HT1080 (cell line): ENCODE results near the gene RAB3B. TPM values are rescaled to one million over a fixed set of nuclear protein-coding genes. Genes with fewer than 3 reads are reported as not detected.
"Not testable (repeated sequence)": the region's sequence is repeated elsewhere in the genome, so short reads cannot be mapped to it uniquely, and the experiment has no call there.

Experiments
- DNase-seq: peaks from one replicate; pipeline ENCODE4 v3.0.0-alpha.2; 2015; ENCODE audit warnings: low read depth
- polyA plus RNA-seq, 2 experiments: library from polyadenylated mRNA; depleted of rRNA; stranded (reverse); fragments of >200 nt; gene quantifications; 2 replicates each; pipeline ENCODE4 v1.2.3, GENCODE V29; 2015
- total RNA-seq: library from RNA; depleted of rRNA; stranded (reverse); fragments of >200 nt; shearing (Covaris generic); gene quantifications from 2 replicates; pipeline ENCODE4 v1.2.3, GENCODE V29; 2014; rRNA removed

Gene RAB3B, protein sequence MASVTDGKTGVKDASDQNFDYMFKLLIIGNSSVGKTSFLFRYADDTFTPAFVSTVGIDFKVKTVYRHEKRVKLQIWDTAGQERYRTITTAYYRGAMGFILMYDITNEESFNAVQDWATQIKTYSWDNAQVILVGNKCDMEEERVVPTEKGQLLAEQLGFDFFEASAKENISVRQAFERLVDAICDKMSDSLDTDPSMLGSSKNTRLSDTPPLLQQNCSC
- total RNA-seq = 20.5 and 23.3 TPM in 2 replicates
- polyA plus RNA-seq (2015; cell fraction: cytosol; rRNA removed) = 14.1 and 19.8 TPM in 2 replicates
- polyA plus RNA-seq (2015; cell fraction: nucleus; rRNA removed) = 18.0 and 19.2 TPM in 2 replicates

DNA sequence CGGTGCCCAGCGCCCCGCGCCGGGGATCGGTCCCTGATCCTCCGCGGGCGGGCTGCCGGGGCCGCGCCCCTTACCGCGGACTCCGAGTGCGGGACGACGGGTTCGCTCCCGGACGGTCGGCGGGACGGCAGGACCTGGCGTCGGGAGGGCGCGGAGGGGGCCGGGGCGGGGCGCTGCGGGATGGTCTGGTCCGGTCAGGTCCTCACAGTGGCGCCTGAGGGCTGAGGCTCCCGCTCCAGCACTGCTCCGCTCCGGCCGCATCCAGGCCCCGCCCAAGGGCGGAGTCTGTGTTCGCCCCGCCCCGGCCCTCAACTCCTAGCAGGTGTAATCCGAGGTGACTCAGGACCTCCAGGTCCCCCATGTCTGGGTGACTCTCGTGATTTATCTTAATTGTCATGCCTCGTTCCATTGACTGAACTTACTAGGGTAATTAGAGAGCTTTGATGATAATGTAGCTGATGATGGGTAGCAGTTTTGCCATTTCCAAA, at the start of gene RAB3B:
RAB3B (minus strand) TSS at position 223 of the 488 bp plus-strand sequence. CDS start 13,583 bp downstream, outside the sequence.
- peak; percentile 70 for DNase-seq

DNA sequence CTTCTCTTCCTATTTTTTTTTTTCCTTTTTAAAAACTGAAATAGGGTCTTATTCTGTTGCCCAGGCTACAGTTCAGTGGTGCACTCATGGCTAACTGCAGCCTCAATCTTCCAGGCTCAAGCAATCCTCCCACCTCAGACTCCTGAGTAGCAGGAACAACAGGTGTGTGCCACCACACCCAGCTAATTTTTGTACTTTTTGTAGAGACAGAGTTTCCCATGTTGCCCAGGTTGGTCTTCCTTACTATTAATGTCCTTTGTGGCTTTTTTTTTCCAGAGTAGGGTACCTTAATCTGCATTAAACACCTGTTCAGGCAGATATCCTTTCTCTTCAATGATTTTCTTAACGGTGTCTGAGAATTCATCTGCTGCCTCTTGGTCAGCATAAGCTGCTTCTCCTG, 47.4 kb upstream of the RAB3B start:
- DNase-seq = no peak

DNA sequence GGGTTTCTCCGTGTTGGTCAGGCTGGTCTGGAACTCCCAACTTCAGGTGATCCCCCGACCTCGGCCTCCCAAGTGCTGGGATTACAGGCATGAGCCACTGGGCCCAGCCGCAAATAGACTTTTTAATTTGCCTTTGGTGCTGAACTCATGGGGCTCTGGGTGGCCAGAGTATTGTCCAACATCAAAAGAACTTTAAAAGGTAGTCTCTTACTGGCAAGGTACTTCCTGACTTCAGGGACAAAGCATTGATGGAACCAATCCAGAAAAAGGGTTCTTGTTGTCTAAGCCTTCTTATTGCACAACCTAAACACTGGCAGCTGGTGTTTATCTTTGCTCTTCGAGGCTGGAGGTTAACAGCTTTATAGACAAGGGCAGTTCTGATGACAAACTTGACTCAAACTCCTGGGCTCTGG, 46.9 kb upstream of the RAB3B start:
- no peak for DNase-seq

DNA sequence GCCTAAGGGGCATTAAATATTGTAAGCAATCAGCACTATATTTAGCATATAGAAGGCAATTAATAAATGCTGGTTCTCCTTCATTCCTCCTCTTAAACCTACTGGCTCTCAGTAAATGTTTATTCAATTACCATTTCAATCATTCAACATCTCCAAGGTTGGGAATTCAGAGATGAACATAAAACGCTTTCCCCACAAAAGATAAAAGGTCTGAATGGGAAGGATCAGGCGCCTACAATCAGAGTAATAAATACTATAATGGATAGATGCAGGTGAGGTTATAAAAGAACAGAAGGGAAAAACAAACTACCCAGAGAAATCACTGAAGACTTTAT, 43.5 kb upstream of the RAB3B start:
- DNase-seq = no peak

DNA sequence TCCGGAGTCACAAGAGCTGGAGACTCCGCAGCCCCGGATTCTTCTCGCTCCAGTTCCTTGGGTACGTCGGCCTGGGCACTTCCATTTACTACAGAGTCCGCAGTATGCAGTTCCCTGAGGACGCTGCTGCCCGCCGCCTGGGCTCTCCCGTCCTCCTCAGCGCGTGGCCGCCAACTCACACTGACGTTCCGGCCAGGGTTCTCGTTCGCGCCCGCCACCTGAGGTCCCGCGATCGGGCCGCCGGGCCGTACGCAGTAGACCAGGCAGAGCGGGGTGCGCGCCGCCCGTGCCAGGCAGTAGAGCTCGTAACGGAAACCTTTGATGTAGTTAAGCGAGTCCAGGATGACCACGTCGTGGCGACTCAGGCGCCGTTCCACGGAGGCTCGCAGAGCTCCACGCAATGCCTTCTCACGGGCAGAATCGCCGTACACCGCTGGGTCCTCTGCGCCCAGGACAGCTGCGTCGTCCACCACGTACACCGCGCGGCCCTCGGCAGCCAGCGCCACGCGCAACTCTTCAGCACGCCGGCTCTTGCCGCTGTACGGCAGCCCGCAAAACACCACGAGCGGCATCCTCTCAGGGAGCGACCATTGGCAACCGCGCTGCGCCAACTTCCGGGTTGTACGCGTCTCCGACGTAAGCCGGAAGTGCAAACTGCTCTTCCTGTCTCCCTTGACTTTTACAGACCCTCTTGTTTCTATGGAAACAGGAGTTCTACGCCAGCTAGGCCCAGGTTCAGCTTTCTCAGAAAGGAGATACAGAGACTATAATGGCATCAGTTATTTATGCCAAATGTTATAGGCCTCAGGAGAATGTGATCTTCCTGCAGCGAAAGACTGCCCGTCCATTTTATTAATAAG, 42.9 kb upstream of the RAB3B start, which contains the start of gene KTI12:
KTI12 (minus strand) TSS at position 621 of the 860 bp plus-strand sequence; CDS start at position 572, 49 bp downstream.
- DNase-seq = peak; percentile 86

DNA sequence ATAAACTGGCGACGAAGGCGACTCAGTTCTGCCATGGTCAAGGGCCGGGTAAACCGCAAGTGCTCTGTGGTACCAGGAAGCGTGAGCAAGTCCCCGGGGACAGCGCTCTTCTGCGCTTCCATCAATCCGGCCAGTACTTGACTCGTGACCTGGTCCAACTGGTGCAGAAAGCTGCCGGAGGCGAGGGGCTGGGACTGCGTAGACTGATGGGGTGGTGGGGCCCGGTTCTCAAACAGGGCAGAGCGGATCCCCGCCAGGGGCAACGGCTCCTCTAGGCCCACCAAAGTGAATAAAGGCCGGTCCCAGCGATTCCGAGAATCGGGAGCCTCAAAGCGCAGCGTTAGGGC, 42.3 kb upstream of the RAB3B start:
- peak; percentile 44 for DNase-seq

DNA sequence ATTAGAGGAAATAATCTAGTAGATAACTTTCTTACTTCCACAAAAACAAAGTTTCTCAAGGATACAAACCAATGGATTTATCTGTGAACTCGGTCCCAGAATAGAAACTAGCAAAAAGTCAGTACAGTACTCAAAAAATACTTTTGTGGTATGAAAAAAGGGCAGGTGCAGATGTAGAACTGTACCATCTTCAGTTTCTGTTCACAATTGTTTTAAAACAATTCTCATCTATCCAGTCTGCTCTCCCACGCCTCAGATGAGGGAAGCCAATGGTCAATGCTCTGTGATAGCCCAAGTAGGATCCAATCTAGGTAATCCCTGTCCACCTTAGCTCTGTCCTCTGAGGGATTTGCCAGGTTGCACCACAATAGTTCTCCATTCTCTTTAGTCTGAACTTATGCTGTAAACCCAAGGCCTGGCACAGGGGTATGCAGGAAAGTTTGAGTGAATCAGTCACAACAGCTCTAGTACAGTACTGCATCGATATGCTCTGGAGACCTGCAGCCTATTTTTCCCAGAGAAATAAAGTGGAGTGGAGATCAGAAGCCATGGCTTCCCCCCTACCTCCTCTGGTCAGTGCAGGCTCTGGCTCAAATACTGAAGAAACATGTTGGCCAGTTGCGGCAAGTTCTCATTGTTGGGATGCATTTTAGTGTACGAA, 41.8 kb upstream of the RAB3B start:
- DNase-seq = no peak

DNA sequence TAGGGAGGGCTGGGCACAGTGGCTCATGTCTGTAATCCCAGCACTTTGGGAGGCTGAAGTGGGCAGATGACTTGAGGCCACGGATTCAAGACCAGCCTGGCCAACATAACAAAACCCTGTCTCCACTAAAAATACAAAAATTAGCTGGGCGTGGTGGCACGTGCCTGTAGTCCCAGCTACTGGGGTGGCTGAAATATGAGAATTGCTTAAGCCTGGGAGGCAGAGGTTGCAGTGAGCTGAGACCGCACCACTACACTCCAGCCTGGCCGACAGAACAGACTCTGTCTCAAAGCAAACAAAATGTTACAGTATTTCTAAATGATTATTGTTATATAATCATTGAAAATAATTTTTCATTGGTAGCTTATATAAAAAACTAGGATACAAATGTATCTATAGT, 38.3 kb upstream of the RAB3B start:
- not testable (repeated sequence) for DNase-seq

DNA sequence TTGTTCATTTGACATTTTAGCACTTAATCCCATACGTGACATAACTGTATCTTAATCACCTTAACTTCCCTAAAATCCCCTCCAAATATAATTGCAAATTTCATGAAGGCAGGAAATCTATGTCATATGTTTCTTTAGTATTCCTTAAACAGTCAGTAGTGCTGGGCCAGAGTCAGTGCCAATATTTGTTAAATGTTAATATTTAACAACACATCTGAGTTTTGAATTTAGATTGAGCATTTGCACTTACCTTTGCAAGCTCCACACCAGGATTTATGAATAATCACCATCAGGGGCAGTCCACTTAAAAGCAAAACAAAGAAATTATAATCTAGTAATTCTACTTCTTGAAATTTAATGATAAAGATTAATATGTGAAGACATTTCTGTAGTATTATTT, 37.8 kb upstream of the RAB3B start:
- no peak for DNase-seq

DNA sequence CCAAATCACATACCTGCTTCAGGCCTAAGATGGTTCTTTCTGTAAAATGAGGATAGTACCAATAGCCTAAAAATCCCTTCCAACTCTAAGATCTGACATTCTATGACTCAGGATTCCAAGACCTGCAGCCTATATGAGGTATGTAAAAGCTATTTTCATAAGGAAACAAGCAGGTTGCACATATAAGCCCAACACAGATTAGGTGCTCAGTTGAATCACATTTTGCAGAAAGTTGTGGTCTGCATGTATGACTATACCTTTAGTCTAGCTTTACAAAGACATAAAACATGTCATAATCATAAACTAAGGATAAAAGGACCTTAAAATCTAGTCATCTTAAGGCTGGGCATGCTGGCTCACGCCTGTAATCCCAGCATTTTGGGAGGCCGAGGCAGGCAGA, 35.8 kb upstream of the RAB3B start:
- DNase-seq = no peak

DNA sequence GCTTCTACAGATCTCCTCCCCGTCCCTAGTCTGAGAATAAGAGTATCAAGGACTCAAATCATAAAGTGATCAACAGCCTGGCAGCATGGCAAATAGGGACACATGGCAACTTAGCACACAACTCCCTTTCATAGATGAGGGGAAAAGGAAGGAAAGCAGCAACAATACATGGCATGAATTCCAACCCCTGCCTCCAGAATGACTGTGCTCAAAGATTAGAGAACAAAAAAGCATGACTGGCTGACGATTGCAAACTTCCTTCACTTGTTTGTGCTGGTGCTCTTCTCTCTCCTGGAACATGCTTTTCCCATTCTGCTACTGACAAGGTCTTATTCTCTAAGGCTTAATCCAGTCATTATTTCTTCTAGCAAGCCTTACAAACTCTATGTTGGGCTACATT, 31.6 kb upstream of the RAB3B start:
- no peak for DNase-seq

DNA sequence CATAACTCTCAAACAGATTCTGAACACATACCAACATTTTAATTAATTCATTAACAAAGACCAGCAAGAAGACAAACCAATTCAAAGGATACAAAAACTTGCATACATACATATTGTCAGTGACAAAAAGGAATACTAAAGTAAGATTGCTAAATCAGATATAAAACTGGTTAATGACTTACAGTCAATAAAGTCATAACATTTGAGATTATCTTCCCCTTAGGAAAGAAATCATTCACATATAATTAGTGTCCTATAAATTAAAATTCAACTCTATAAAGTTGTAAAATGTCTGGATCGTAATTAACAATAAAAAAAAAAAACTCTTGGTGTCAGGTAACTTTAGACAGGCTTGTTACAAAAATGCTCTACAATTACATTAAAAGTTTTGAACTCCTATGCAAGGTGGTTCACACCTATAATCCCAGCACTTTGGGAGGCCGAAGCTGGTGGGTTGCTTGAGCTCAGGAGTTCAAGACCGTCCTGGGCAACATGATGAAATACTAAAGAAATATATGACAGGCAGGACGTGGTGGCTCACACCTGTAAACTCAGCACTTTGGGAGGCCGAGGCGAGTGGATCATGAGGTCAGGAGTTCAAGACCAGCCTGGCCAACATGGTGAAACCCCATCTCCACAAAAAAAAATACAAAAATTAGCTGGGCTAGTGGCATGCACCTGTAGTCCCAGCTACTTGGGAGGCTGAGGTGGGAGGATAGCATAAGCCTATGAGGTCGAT, 17.7 kb upstream of the RAB3B start:
- DNase-seq = no peak

DNA sequence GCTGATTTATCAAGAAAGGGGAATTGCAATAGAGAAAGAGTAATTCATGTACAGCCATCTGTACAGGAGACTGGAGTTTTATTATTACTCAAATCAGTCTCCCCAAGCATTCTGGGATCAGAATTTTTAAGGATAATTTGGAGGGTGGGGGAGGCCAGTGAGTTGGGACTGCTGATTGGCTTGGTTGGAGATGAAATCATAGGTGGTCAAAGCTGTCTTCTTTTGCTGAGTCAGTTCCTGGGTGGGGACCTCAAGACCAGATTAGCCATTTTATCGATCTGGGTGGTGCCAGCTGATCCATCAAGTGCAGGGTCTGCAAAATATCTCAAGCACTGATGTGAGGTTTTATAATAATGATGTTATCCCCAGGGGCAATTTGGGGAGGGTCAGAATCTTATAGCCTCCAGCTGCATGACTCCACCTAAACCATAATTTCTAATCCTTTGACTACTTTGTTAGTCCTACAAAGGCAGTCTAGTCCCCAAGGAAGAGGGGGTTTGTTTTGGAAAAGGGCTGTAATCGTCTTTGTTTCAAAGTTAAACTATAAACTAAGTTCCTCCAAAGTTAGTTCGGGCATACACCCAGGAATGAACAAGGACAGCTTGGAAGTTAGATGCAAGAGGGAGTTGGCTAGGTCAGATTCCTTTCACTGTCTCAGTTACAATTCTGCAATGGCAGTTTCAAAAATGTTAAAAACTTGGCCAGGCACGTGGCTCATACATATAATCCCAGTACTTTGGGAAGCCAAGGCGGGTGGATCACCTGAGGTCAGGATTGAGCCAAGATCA, 16.9 kb upstream of the RAB3B start:
- no peak for DNase-seq

DNA sequence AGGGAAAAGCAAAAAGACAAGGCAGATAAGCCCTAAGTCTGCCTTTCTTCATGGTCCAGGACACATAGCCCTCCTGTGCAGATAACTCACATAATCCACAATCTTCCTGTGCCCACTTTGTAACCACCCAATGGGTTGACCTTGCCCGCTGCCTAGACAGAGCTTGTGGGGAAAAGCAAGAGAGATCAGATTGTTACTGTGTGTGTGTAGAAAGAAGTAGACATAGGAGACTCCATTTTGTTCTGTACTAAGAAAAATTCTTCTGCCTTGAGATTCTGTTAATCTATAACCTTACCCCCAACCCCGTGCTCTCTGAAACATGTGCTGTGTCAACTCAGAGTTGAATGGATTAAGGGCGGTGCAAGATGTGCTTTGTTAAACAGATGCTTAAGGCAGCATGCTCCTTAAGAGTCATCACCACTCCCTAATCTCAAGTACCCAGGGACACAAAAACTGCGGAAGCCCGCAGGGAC, 15.6 kb upstream of the RAB3B start:
- not testable (repeated sequence) for DNase-seq

DNA sequence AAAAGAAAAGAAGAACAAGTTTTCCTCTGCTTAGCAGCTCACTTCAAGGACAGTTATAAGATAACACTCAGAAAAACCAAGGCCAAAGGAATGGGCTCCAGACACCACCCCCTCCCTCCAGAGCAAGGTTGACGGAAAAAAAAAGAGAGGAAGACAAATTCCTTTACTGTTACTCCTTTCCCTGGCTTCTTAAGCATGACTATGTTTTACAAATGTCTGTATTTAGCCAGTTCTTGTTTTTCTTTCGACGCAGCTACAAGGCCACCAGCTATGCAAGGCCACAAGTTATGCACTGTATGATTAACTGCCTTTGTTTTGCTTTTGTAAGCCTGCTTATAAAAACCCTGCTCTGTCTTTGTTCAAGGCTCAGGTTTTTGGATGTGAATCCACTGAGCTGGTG, 15.0 kb upstream of the RAB3B start:
- DNase-seq = peak; percentile 63

DNA sequence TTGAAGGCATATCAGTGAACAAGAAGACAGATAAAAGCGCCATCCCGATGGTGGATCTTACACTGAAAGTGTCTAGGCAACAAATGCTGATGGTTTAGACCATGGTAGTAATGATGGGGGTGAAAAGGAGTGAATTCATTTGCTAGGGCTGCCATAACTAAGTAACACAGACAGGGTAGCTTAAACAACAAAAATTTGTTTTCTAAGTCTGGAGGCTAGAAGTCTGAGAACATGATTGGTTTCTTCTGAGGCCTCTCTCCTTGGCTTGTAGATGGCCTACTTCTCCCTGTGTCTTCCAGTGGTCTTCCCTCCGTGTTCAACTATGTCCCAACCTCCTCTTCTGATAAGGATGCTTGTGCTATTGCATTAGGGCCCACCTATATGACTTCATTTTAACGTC, 13.4 kb upstream of the RAB3B start:
- DNase-seq = no peak

DNA sequence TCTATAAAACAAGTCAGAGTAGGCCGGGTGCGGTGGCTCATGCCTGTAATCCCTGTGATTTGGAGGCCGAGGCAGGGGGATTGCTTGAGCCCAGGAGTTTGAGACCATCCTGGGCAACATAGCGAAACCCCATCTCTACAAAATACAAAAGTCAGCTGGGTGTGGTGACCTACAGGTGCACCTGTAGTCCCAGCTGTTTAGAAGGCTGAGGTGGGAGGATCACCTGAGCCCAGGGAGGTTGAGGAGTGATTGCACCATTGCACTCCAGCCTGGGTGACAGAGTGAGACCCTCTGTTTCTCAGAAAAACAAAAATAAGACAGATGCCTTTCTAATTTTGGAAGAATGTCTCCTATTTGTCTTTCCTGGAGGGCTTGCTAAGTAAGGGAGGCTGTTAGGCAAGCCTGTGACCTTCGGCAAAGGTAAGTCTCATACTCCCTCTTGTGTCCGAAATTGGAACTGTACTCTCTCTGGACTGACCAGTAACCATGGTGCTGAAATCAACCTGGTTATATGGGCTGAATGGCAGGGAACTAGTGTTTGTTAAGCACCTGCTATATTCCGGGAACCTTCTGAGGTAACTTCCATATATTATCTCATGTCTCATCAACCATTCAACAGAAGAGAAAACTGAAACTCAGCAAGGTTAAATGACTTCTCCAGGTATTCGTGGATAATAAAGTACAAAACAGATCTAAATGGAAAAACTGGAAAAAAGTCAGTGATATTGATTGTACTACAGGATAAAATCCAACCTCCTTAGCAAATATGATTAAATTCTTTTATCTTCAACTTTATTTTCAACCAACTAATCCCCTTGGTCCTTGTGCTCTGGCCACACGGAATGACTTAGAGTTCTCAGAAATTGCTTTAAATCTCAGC, 11.8 kb upstream of the RAB3B start:
- peak; percentile 83 for DNase-seq

DNA sequence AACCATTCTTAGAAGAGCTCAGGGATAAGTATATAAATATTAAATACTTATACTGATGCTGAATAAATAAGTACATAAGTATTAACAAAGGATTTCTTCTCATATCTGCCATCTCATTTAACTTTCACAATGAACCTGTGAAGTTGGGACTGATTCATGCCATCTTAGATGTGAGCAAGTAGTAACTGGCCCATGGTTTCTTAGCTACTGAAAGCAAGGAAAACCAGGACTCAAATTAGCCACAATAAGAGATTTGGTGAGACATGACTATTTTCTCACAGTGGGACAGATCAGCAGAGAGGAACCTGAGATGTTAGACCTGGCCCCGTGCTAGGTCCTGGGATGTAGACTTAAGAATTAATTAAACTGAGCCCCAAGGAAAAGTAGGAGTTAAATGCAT, 8.2 kb upstream of the RAB3B start:
- DNase-seq = no peak

DNA sequence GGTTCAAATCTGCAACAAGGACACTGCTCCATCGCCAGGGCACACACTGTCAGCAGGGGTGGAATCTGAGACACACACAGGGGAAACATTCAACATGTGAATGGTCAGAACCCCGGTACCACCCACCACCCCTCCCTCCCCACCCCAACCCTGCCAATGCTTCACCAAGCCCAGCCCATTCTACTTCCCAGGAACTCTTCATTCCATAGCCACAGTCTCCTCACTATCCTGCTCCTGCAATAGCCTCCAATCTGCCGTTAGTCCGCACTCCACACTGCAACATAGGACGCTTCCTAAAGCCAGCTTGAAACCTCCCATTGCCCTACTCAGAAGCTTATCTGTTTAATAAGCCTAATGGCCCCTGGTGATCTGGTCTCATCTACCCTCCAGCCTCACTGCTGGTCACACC, 7.5 kb upstream of the RAB3B start:
- DNase-seq = no peak
